Smooth muscle cell (in vitro differentiated cells): ENCODE data around the gene CALN1. TPM values are rescaled to one million over a fixed set of nuclear protein-coding genes. Genes with fewer than 3 reads are reported as not detected.

ENCODE experiments used
- DNase-seq: peaks from one replicate; lab custom pipeline; 2025; ENCODE audit not compliant: unreplicated experiment; lab: John Stamatoyannopoulos, UW
- H2AFZ ChIP-seq: fragments of 200-600 bp; sonication (generic); 2 replicates; pipeline ENCODE4 v1.6.0; 2016; ENCODE audit warnings: antibody characterized with exemption, low read depth, mild to moderate bottlenecking
- H3F3A ChIP-seq: fragments of 200-600 bp; sonication (generic); 2 replicates; pipeline ENCODE4 v1.6.0; 2017; ENCODE audit warnings: antibody characterized with exemption, low read depth
- H3K27ac ChIP-seq: fragments of 200-600 bp; sonication (generic); 2 replicates; pipeline ENCODE4 v1.5.1; 2016; ENCODE audit warnings: low read depth, mild to moderate bottlenecking
- H3K27me3 ChIP-seq: fragments of 200-600 bp; sonication (generic); 2 replicates; pipeline ENCODE4 v1.6.1; 2016; ENCODE audit warnings: low read depth, mild to moderate bottlenecking
- H3K36me3 ChIP-seq: fragments of 200-600 bp; sonication (generic); 2 replicates; pipeline ENCODE4 v1.5.1; 2016; ENCODE audit warnings: low read depth
- H3K4me1 ChIP-seq: fragments of 200-600 bp; sonication (generic); 2 replicates; pipeline ENCODE4 v1.5.1; 2016; ENCODE audit warnings: low read depth
- H3K4me2 ChIP-seq: fragments of 200-600 bp; sonication (generic); 2 replicates; pipeline ENCODE4 v1.6.0; 2016; ENCODE audit warnings: mild to moderate bottlenecking
- H3K4me3 ChIP-seq: fragments of 200-600 bp; sonication (generic); 2 replicates; pipeline ENCODE4 v1.5.1; 2016; ENCODE audit warnings: mild to moderate bottlenecking
- H3K79me2 ChIP-seq: fragments of 200-600 bp; sonication (generic); 2 replicates; pipeline ENCODE4 v1.6.0; 2016; ENCODE audit warnings: low read depth, mild to moderate bottlenecking
- H3K9ac ChIP-seq: fragments of 200-600 bp; sonication (generic); 2 replicates; pipeline ENCODE4 v1.6.0; 2016; ENCODE audit warnings: low read depth
- H3K9me3 ChIP-seq: fragments of 200-600 bp; sonication (generic); replicated peaks from 2 replicates; pipeline ENCODE4 v1.5.1; 2016; ENCODE audit warnings: low read depth
- H4K20me1 ChIP-seq: fragments of 200-600 bp; sonication (generic); 2 replicates; pipeline ENCODE4 v1.6.0; 2016; ENCODE audit warnings: low read depth
- WGBS: methylation state at CpG from one replicate; pipeline ENCODE4 v1.1.7; 2016; ENCODE audit warnings: low lambda C conversion rate; 5-methylcytosine and 5-hydroxymethylcytosine counted together
- polyA plus RNA-seq: library from polyadenylated mRNA; unstranded; fragments of >200 nt; fragmentation: Nextera tagmentation; extraction: Ambion mirVana; gene quantifications from 2 replicates; pipeline ENCODE4 v1.2.1, GENCODE V29; 2016
- total RNA-seq: library from RNA; depleted of rRNA; stranded (reverse); fragments of >200 nt; gene quantifications from 2 replicates; pipeline ENCODE4 v1.2.3, GENCODE V29; 2014
- TF ChIP-seq, protein P1 (sequence below): fragments of 200-600 bp; sonication (generic); IDR thresholded peaks from 2 replicates; pipeline ENCODE4 v1.5.1; 2017; ENCODE audit warnings: borderline replicate concordance, mild to moderate bottlenecking, antibody characterized with exemption; ENCODE audit not compliant: insufficient read depth, poor library complexity, severe bottlenecking

CALN1 gene
- total and polyA plus RNA-seq, 2 experiments from 2014 or later: not detected

DNA sequence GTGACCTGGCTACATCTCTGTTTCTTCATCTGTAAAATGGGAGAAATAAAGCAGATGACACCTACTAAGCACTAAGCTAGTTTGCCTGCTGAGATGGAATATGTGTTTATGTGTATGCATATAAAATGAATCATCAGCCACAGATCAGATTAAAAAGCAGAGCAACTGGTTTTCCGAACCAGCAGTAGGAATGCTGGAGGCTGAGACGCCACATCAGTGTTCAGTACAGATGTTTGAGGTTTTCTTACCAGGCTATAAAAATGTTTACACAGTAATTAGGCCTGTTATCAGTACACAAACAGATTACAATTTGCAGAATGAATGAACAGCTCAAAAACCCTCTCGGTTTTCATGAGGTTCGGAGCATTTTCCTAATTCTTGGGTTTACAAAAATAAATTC lies 85.8 kb downstream of the CALN1 start:
- WGBS: 4% methylated on average over 4 of the region's 4 CpGs
- H3K27ac ChIP-seq: no peak overlapping the region
- peak overlapping the region; percentile 20 for H3K4me2 ChIP-seq
- H4K20me1 ChIP-seq: peaks cover 3% of the 10 kb centered on the region
- no peaks in the 10 kb centered on the region for H3K9me3 ChIP-seq
- no peaks in the 10 kb centered on the region for H3K4me1 ChIP-seq
- no peaks in the 10 kb centered on the region for H3K79me2 ChIP-seq
- H3K27me3 ChIP-seq: peaks cover 39% of the 10 kb centered on the region
- H3F3A ChIP-seq: peaks cover 9% of the 10 kb centered on the region
- H2AFZ ChIP-seq: no peak overlapping the region
- H3K9ac ChIP-seq: no peak overlapping the region
- H3K4me3 ChIP-seq: no peak overlapping the region
- H3K36me3 ChIP-seq: no peaks in the 10 kb centered on the region
- TF ChIP-seq, protein P1, sequence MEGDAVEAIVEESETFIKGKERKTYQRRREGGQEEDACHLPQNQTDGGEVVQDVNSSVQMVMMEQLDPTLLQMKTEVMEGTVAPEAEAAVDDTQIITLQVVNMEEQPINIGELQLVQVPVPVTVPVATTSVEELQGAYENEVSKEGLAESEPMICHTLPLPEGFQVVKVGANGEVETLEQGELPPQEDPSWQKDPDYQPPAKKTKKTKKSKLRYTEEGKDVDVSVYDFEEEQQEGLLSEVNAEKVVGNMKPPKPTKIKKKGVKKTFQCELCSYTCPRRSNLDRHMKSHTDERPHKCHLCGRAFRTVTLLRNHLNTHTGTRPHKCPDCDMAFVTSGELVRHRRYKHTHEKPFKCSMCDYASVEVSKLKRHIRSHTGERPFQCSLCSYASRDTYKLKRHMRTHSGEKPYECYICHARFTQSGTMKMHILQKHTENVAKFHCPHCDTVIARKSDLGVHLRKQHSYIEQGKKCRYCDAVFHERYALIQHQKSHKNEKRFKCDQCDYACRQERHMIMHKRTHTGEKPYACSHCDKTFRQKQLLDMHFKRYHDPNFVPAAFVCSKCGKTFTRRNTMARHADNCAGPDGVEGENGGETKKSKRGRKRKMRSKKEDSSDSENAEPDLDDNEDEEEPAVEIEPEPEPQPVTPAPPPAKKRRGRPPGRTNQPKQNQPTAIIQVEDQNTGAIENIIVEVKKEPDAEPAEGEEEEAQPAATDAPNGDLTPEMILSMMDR: no peak
- DNase-seq: no peak

DNA sequence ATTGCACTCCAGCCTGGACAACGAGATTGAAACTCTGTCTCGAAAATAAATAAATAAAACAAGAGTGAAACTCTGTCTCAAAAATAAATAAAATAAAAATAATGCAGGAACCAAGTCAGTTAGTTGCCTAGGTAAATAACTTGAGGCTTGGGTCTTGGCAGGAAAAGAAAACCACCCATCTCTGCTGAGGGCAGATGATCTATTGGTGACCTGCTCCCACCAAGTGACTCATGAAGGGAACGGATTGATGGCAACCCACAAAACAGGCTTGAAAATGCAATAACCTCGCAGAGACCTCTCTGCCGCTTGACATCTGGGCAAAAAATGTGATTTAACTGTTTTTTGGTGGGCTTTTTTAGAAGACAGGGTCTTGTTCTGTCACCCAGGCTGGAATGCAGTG lies 86.6 kb downstream of the CALN1 start:
- H3F3A ChIP-seq: peaks cover 9% of the 10 kb centered on the region
- no peak overlapping the region for H3K4me2 ChIP-seq
- H3K9me3 ChIP-seq: no peaks in the 10 kb centered on the region
- H2AFZ ChIP-seq: no peak overlapping the region
- TF ChIP-seq, protein P1: no peak
- no peaks in the 10 kb centered on the region for H3K4me1 ChIP-seq
- H3K9ac ChIP-seq: no peak overlapping the region
- H3K36me3 ChIP-seq: no peaks in the 10 kb centered on the region
- H3K27ac ChIP-seq: no peak overlapping the region
- no peak for DNase-seq
- WGBS: 55% methylated on average over 5 of the region's 5 CpGs
- no peak overlapping the region for H3K4me3 ChIP-seq
- H3K79me2 ChIP-seq: no peaks in the 10 kb centered on the region
- H4K20me1 ChIP-seq: peaks cover 3% of the 10 kb centered on the region
- H3K27me3 ChIP-seq: peaks cover 42% of the 10 kb centered on the region

DNA sequence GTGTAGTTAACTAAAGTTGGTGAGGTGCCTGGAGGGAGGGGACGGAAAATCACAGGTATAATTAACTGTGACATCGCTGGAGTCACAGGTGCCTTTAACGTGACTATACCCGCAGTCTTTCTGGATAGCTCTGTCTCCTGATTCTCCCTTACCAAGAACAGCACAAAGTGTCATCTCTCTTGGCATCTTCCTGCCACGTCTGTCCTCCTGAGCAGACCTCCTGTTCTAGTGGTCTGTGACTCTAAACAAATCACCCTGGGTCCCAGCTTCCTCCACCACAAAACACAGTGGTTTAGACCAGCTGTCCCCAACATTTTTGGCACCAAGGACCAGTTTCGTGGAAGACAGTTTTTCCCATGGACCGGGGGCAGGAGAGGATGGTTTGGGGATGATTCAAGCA lies 90.5 kb downstream of the CALN1 start:
- TF ChIP-seq, protein P1: no peak
- Histone ChIP-seq H2AFZ (no peak overlapping the region), H3K9me3 (no peaks in the 10 kb centered on the region), H3K27ac (no peak overlapping the region), H3K4me2 (no peak overlapping the region), H3K9ac (no peak overlapping the region), H3F3A (peaks cover 2% of the 10 kb centered on the region), H3K27me3 (peaks cover 46% of the 10 kb centered on the region), H3K36me3 (no peaks in the 10 kb centered on the region), H4K20me1 (peaks cover 2% of the 10 kb centered on the region), H3K4me1 (no peaks in the 10 kb centered on the region), H3K4me3 (no peak overlapping the region), H3K79me2 (no peaks in the 10 kb centered on the region)
- 83% methylated on average over 7 of the region's 7 CpGs for WGBS
- DNase-seq: no peak

DNA sequence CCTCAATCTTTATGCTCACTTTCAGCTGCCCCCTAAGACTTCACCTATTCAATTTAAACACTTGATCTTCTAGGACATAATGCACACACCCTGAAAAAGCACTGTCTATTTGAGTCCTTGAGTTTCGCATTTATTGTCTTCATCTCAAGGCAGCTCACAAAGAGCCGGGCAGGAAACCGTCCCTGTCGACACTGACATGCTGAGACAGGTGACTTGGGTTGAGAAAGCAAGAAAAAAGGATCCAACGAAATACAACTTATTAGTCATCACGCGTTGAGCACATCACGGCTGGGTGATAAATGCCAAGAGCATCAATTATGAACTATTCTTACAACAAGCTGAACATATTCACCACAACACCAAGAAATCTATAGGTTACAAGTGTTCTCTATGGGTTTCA lies 91.1 kb downstream of the CALN1 start:
- 86% methylated on average over 8 of the region's 8 CpGs for WGBS

More for the DNA sequence above, 91.1 kb downstream of the CALN1 start:
- H3K9me3 ChIP-seq: no peaks in the 10 kb centered on the region
- H3K9ac ChIP-seq: no peak overlapping the region
- TF ChIP-seq, protein P1: no peak
- DNase-seq: no peak
- H3K4me2 ChIP-seq: no peak overlapping the region
- no peak overlapping the region for H3K4me3 ChIP-seq
- no peaks in the 10 kb centered on the region for H3K4me1 ChIP-seq
- H2AFZ ChIP-seq: no peak overlapping the region
- no peaks in the 10 kb centered on the region for H3F3A ChIP-seq
- H3K27ac ChIP-seq: no peak overlapping the region
- peaks cover 48% of the 10 kb centered on the region for H3K27me3 ChIP-seq
- H3K79me2 ChIP-seq: no peaks in the 10 kb centered on the region
- H4K20me1 ChIP-seq: no peaks in the 10 kb centered on the region
- no peaks in the 10 kb centered on the region for H3K36me3 ChIP-seq
